HEK293 (cell line): ENCODE measurements around the gene CXCL14.

Experiments used
- CTCF ChIA-PET: fragments of 350-600 bp; formaldehyde crosslinking; extraction: SDS; loops from one replicate; lab custom pipeline; 2021; ENCODE audit warnings: antibody characterized with exemption; lab: Yijun Ruan, JAX
- POLR2A ChIA-PET: fragments of 300-600 bp; formaldehyde crosslinking; extraction: SDS; loops from one replicate; lab custom pipeline; 2020; ENCODE audit warnings: antibody characterized with exemption, inconsistent platforms; lab: Yijun Ruan, JAX
- H3K27ac ChIP-seq: fragments of 200-500 bp; sonication (Bioruptor generic); 2 replicates; pipeline ENCODE4 v1.5.1; 2014; ENCODE audit warnings: low read depth, low read length, control low read depth, inconsistent platforms; ENCODE audit errors: extremely low read depth
- H3K36me3 ChIP-seq, 2 experiments: fragments of 200-500 bp in 1 of 2; sonication (Bioruptor generic) in 1 of 2; 1 replicate in 1 of 2; 2 replicates in 1 of 2; pipeline ENCODE4 v1.5.1; 2014 to 2017; ENCODE audit warnings: inconsistent platforms in 2 of 2, low read length in 2 of 2; ENCODE audit not compliant: control insufficient read depth in 2 of 2, insufficient read depth in 1 of 2
- H3K4me1 ChIP-seq: fragments of 200-500 bp; sonication (Bioruptor generic); 2 replicates; pipeline ENCODE4 v1.5.1; 2014; ENCODE audit warnings: mild to moderate bottlenecking, low read length, inconsistent platforms; ENCODE audit not compliant: control insufficient read depth, insufficient read depth
- H3K4me3 ChIP-seq: 2 replicates; pipeline ENCODE4 v1.5.1; 2011; ENCODE audit warnings: low read depth, mild to moderate bottlenecking, control low read depth, low read length, moderate library complexity
- H3K9me3 ChIP-seq: fragments of 200-500 bp; sonication (Bioruptor generic); 2 replicates; pipeline ENCODE4 v1.5.1; 2014; ENCODE audit warnings: low read depth, low read length, inconsistent platforms; ENCODE audit not compliant: control insufficient read depth, insufficient read depth
- EGR2 ChIP-seq: fragments of 450-650 bp; formaldehyde crosslinking; IDR thresholded peaks from 2 replicates; pipeline ENCODE4 v1.5.1; 2016; ENCODE audit warnings: low read depth, missing biosample characterization, missing genetic modification characterization
- FEZF1 ChIP-seq: fragments of 450-650 bp; formaldehyde crosslinking; IDR thresholded peaks from 2 replicates; pipeline ENCODE4 v1.5.1; 2016; ENCODE audit warnings: missing biosample characterization, missing genetic modification characterization
- MYNN ChIP-seq: fragments of 450-650 bp; formaldehyde crosslinking; IDR thresholded peaks from 2 replicates; pipeline ENCODE4 v1.5.1; 2016; ENCODE audit warnings: missing biosample characterization, missing genetic modification characterization, borderline replicate concordance
- ZNF132 ChIP-seq: fragments of 450-650 bp; formaldehyde crosslinking; IDR thresholded peaks from 2 replicates; pipeline ENCODE4 v1.5.1; 2017; ENCODE audit warnings: missing biosample characterization, missing genetic modification characterization, borderline replicate concordance
- ZNF175 ChIP-seq: fragments of 450-650 bp; formaldehyde crosslinking; IDR thresholded peaks from 2 replicates; pipeline ENCODE4 v1.5.1; 2016; ENCODE audit warnings: missing biosample characterization, missing genetic modification characterization
- ZNF202 ChIP-seq: fragments of 450-650 bp; formaldehyde crosslinking; IDR thresholded peaks from 2 replicates; pipeline ENCODE4 v1.5.1; 2016; ENCODE audit warnings: missing biosample characterization, missing genetic modification characterization, borderline replicate concordance
- ZNF221 ChIP-seq: fragments of 450-650 bp; formaldehyde crosslinking; IDR thresholded peaks from 2 replicates; pipeline ENCODE4 v1.5.1; 2017; ENCODE audit warnings: missing biosample characterization, missing genetic modification characterization, borderline replicate concordance
- ZNF341 ChIP-seq: fragments of 450-650 bp; formaldehyde crosslinking; IDR thresholded peaks from 2 replicates; pipeline ENCODE4; 2016; ENCODE audit warnings: low read depth, missing biosample characterization, missing genetic modification characterization
- ZNF394 ChIP-seq: fragments of 450-650 bp; formaldehyde crosslinking; IDR thresholded peaks from 2 replicates; pipeline ENCODE4 v1.5.1; 2016; ENCODE audit warnings: missing biosample characterization, missing genetic modification characterization, mild to moderate bottlenecking, moderate library complexity, borderline replicate concordance
- ZNF473 ChIP-seq: fragments of 450-650 bp; formaldehyde crosslinking; IDR thresholded peaks from 2 replicates; pipeline ENCODE4 v1.5.1; 2017; ENCODE audit warnings: missing biosample characterization, missing genetic modification characterization
- ZNF610 ChIP-seq: fragments of 450-650 bp; formaldehyde crosslinking; IDR thresholded peaks from 2 replicates; pipeline ENCODE4 v1.5.1; 2016; ENCODE audit warnings: missing biosample characterization, missing genetic modification characterization, borderline replicate concordance
- ZNF624 ChIP-seq: fragments of 450-650 bp; formaldehyde crosslinking; IDR thresholded peaks from 2 replicates; pipeline ENCODE4 v1.5.1; 2017; ENCODE audit warnings: missing biosample characterization, missing genetic modification characterization
- TF ChIP-seq, protein P1 (sequence below): fragments of 450-650 bp; formaldehyde crosslinking; IDR thresholded peaks from 2 replicates; pipeline ENCODE4 v1.5.1; 2016; ENCODE audit warnings: missing biosample characterization, missing genetic modification characterization
- TF ChIP-seq, protein P2 (sequence below): fragments of 450-650 bp; formaldehyde crosslinking; IDR thresholded peaks from 2 replicates; pipeline ENCODE4 v1.5.1; 2016; ENCODE audit warnings: missing biosample characterization, missing genetic modification characterization
- TF ChIP-seq, protein P3 (sequence below): fragments of 450-650 bp; formaldehyde crosslinking; IDR thresholded peaks from 2 replicates; pipeline ENCODE4 v1.5.1; 2016; ENCODE audit warnings: missing biosample characterization, missing genetic modification characterization

Gene CXCL14

DNA sequence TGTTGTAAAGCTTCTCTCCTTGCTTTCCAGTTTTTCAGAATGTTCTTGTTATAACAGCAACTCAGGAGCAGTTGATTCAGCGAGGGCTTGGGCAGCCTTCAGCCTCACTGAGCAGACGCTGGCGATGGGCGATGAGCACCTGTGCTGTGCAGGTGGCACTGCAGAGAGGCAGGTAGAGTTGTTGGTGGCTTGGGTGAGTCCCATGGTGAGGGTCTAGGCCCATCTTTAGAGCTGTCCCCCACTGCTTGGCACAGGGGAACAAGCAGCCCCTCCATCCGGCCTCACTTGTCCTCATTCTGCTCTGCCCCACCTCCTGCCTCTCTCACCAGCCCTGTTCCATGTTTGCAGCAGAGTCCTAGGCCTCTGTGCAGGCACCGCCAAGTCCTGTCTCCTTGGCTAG is 6.1 kb upstream of the CXCL14 start (continued):
- TF ChIP-seq ZNF610 (tag by site-specific recombination) (no peak), MYNN (tag by site-specific recombination) (no peak)
- TF ChIP-seq, all 188 proteins: peak for 0

DNA sequence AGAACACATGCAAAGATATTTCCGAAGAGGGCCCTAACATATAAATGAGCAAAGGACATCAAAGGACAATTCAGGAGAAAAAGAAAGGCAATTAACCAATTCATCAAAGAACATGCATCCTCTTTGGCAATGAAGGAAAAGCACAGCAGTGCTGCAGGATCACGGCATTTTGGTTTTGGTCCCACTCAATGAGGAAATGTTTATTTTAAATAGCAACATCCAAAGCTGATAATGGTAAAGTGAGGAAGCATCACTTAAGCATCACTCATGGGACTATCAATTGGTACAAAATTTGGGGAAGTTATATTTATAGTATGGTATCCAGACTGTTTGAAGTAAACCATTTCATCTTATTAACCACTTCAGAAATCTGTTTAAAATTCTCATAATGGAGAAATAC is 5.5 kb upstream of the CXCL14 start:
- Histone ChIP-seq H3K9me3 (no peaks in the 10 kb centered on the region), H3K4me1 (no peaks in the 10 kb centered on the region), H3K4me3 (no peak overlapping the region), H3K27ac (no peak overlapping the region), H3K36me3 (no peaks in the 10 kb centered on the region)
- POLR2A ChIA-PET: no interaction called here
- CTCF ChIA-PET: interaction anchor here (0.8 to 3.3 kb wide), 2 partner anchors 18 to 96 kb away, joined by 3 to 15 read pairs; no protein-coding TSS in a partner anchor
- TF ChIP-seq ZNF473: no peak
- no peak for TF ChIP-seq ZNF341 (tag by site-specific recombination)
- no peak for TF ChIP-seq ZNF132 (tag by site-specific recombination)
- TF ChIP-seq, protein P1, sequence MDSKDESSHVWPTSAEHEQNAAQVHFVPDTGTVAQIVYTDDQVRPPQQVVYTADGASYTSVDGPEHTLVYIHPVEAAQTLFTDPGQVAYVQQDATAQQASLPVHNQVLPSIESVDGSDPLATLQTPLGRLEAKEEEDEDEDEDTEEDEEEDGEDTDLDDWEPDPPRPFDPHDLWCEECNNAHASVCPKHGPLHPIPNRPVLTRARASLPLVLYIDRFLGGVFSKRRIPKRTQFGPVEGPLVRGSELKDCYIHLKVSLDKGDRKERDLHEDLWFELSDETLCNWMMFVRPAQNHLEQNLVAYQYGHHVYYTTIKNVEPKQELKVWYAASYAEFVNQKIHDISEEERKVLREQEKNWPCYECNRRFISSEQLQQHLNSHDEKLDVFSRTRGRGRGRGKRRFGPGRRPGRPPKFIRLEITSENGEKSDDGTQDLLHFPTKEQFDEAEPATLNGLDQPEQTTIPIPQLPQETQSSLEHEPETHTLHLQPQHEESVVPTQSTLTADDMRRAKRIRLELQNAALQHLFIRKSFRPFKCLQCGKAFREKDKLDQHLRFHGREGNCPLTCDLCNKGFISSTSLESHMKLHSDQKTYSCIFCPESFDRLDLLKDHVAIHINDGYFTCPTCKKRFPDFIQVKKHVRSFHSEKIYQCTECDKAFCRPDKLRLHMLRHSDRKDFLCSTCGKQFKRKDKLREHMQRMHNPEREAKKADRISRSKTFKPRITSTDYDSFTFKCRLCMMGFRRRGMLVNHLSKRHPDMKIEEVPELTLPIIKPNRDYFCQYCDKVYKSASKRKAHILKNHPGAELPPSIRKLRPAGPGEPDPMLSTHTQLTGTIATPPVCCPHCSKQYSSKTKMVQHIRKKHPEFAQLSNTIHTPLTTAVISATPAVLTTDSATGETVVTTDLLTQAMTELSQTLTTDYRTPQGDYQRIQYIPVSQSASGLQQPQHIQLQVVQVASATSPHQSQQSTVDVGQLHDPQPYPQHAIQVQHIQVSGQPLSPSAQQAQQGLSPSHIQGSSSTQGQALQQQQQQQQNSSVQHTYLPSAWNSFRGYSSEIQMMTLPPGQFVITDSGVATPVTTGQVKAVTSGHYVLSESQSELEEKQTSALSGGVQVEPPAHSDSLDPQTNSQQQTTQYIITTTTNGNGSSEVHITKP (tag by site-specific recombination): no peak
- TF ChIP-seq ZNF221 (tag by site-specific recombination): no peak
- TF ChIP-seq FEZF1 (tag by site-specific recombination): no peak
- TF ChIP-seq ZNF202 (tag by site-specific recombination): no peak
- no peak for TF ChIP-seq ZNF610 (tag by site-specific recombination)
- TF ChIP-seq ZNF394 (tag by site-specific recombination): no peak
- TF ChIP-seq, protein P2, sequence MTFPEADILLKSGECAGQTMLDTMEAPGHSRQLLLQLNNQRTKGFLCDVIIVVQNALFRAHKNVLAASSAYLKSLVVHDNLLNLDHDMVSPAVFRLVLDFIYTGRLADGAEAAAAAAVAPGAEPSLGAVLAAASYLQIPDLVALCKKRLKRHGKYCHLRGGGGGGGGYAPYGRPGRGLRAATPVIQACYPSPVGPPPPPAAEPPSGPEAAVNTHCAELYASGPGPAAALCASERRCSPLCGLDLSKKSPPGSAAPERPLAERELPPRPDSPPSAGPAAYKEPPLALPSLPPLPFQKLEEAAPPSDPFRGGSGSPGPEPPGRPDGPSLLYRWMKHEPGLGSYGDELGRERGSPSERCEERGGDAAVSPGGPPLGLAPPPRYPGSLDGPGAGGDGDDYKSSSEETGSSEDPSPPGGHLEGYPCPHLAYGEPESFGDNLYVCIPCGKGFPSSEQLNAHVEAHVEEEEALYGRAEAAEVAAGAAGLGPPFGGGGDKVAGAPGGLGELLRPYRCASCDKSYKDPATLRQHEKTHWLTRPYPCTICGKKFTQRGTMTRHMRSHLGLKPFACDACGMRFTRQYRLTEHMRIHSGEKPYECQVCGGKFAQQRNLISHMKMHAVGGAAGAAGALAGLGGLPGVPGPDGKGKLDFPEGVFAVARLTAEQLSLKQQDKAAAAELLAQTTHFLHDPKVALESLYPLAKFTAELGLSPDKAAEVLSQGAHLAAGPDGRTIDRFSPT (tag by site-specific recombination): no peak
- no peak for TF ChIP-seq ZNF175 (tag by site-specific recombination)
- TF ChIP-seq ZNF624 (tag by site-specific recombination): no peak
- TF ChIP-seq EGR2: no peak
- TF ChIP-seq, protein P3, sequence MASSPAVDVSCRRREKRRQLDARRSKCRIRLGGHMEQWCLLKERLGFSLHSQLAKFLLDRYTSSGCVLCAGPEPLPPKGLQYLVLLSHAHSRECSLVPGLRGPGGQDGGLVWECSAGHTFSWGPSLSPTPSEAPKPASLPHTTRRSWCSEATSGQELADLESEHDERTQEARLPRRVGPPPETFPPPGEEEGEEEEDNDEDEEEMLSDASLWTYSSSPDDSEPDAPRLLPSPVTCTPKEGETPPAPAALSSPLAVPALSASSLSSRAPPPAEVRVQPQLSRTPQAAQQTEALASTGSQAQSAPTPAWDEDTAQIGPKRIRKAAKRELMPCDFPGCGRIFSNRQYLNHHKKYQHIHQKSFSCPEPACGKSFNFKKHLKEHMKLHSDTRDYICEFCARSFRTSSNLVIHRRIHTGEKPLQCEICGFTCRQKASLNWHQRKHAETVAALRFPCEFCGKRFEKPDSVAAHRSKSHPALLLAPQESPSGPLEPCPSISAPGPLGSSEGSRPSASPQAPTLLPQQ (tag by site-specific recombination): no peak
- TF ChIP-seq, all 188 proteins: peak for 0
